CD8-positive, alpha-beta memory T cell (primary cell): Measurements from ENCODE around the gene ZRANB2. TPM values are rescaled to one million over a fixed set of nuclear protein-coding genes. Genes with fewer than 3 reads are reported as not detected.

Experiments used
- CTCF ChIA-PET: fragments of 350-600 bp; sonication (Branson Sonifier 250); formaldehyde crosslinking; loops from one replicate; lab custom pipeline; 2021; ENCODE audit warnings: antibody characterized with exemption; lab: Charles Lee
- POLR2A ChIA-PET: fragments of 350-600 bp; sonication (Branson Sonifier 250); formaldehyde crosslinking; loops from one replicate; lab custom pipeline; 2021; ENCODE audit warnings: antibody characterized with exemption; lab: Charles Lee
- DNase-seq, 5 donors: peaks; one replicate each; pipeline versions ENCODE4 v3.0.0 to v3.0.0-alpha.2; 2020 to 2022; ENCODE audit warnings: mixed read lengths in 1 of 5
- H3K27ac ChIP-seq: one replicate; pipeline ENCODE4 v1.7.0; 2013; ENCODE audit warnings: low read depth, mild to moderate bottlenecking, low read length, moderate library complexity
- H3K27me3 ChIP-seq: 2 replicates; pipeline ENCODE4 v1.7.0; 2013; ENCODE audit warnings: low read length, mild to moderate bottlenecking; ENCODE audit not compliant: insufficient read depth, poor library complexity, severe bottlenecking
- H3K36me3 ChIP-seq: 2 replicates; pipeline ENCODE4 v1.7.0; 2013; ENCODE audit warnings: mild to moderate bottlenecking, low read length, moderate library complexity; ENCODE audit not compliant: insufficient read depth
- H3K4me1 ChIP-seq: 2 replicates; pipeline ENCODE4 v1.7.0; 2013; ENCODE audit warnings: mild to moderate bottlenecking, low read length, moderate library complexity; ENCODE audit not compliant: insufficient read depth
- H3K4me3 ChIP-seq: 2 replicates; pipeline ENCODE4 v1.7.0; 2013; ENCODE audit warnings: mild to moderate bottlenecking, low read length
- H3K9me3 ChIP-seq: 2 replicates; pipeline ENCODE4 v1.7.0; 2013; ENCODE audit warnings: mild to moderate bottlenecking, low read length
- H3K27ac Mint-ChIP-seq, 8 donors: one replicate each; pipeline ENCODE4 v1.8.0; 2020 to 2021; ENCODE audit warnings: mixed read lengths in 8 of 8, mild to moderate bottlenecking in 6 of 8, inconsistent platforms in 3 of 8, moderate library complexity in 3 of 8
- H3K27me3 Mint-ChIP-seq, 2 donors: one replicate each; pipeline ENCODE4 v1.8.0; 2020 to 2021; ENCODE audit warnings: mixed read lengths in 2 of 2, mild to moderate bottlenecking in 1 of 2, moderate library complexity in 1 of 2
- H3K36me3 Mint-ChIP-seq, 3 donors: one replicate each; pipeline ENCODE4 v1.8.0; 2020 to 2021; ENCODE audit warnings: mixed read lengths in 3 of 3, inconsistent platforms in 1 of 3, mild to moderate bottlenecking in 1 of 3
- H3K4me1 Mint-ChIP-seq, 3 donors: one replicate each; pipeline ENCODE4 v1.8.0; 2020 to 2021; ENCODE audit warnings: mixed read lengths in 3 of 3, inconsistent platforms in 1 of 3, mild to moderate bottlenecking in 1 of 3
- H3K4me3 Mint-ChIP-seq, 7 donors: one replicate each; pipeline ENCODE4 v1.8.0; 2020 to 2021; ENCODE audit warnings: mixed read lengths in 7 of 7, mild to moderate bottlenecking in 6 of 7, moderate library complexity in 4 of 7, inconsistent platforms in 2 of 7
- H3K9me3 Mint-ChIP-seq, 5 donors: one replicate each; pipeline ENCODE4 v1.8.0; 2020 to 2022; ENCODE audit warnings: mixed read lengths in 5 of 5, mild to moderate bottlenecking in 3 of 5, moderate library complexity in 2 of 5, inconsistent platforms in 1 of 5
- polyA plus RNA-seq: library from polyadenylated mRNA; unstranded; fragments of 300-500 nt; fragmentation: Illumina TruSeq; gene quantifications from one replicate; pipeline ENCODE4 v1.2.3, GENCODE V29; 2021
- total RNA-seq, 2 experiments: library from RNA; stranded (reverse); gene quantifications; one replicate each; pipeline ENCODE4 v1.2.3, GENCODE V29; 2021

ZRANB2 gene
- total and polyA plus RNA-seq, 3 experiments from 2014 or later = 44.7 to 99.5 (median 98.6) TPM

- H3K27me3 ChIP-seq = peaks cover 3% of the 10 kb centered on the region
- no peaks in the 10 kb centered on the region for H3K9me3 ChIP-seq
- H3K4me1 Mint-ChIP-seq = no peaks in the 10 kb centered on the region
- DNase-seq = no peak
- no peak overlapping the region for H3K27ac ChIP-seq
- no peak overlapping the region for H3K27ac Mint-ChIP-seq
- H3K4me3 ChIP-seq = no peak overlapping the region
- ChIA-PET CTCF (no interaction called here), POLR2A (no interaction called here)
- no peaks in the 10 kb centered on the region for H3K36me3 ChIP-seq
- H3K36me3 Mint-ChIP-seq = no peaks in the 10 kb centered on the region
- peaks cover 10 to 19% of the 10 kb centered on the region in 2 donors for H3K27me3 Mint-ChIP-seq
- H3K9me3 Mint-ChIP-seq = no peaks in the 10 kb centered on the region
- H3K4me1 ChIP-seq = no peaks in the 10 kb centered on the region
- no peak overlapping the region for H3K4me3 Mint-ChIP-seq
Measured at GRCh38 chr1:71018791-71019190, 62.0 kb downstream of the ZRANB2 start.

- no peak overlapping the region for H3K27ac ChIP-seq
- H3K9me3 ChIP-seq = no peaks in the 10 kb centered on the region
- H3K27ac Mint-ChIP-seq = no peak overlapping the region
- H3K36me3 Mint-ChIP-seq = no peaks in the 10 kb centered on the region
- peaks cover 3% of the 10 kb centered on the region for H3K27me3 ChIP-seq
- no peaks in the 10 kb centered on the region for H3K4me1 ChIP-seq
- H3K4me3 ChIP-seq = no peak overlapping the region
- no peak overlapping the region for H3K4me3 Mint-ChIP-seq
- no peak for DNase-seq
- H3K27me3 Mint-ChIP-seq = peaks cover 9 to 19% of the 10 kb centered on the region in 2 donors
- POLR2A ChIA-PET = no interaction called here
- no peaks in the 10 kb centered on the region for H3K36me3 ChIP-seq
- H3K4me1 Mint-ChIP-seq = no peaks in the 10 kb centered on the region
- no peaks in the 10 kb centered on the region for H3K9me3 Mint-ChIP-seq
- CTCF ChIA-PET = no interaction called here
Measured at GRCh38 chr1:71015745-71016144, 65.1 kb downstream of the ZRANB2 start.

DNA sequence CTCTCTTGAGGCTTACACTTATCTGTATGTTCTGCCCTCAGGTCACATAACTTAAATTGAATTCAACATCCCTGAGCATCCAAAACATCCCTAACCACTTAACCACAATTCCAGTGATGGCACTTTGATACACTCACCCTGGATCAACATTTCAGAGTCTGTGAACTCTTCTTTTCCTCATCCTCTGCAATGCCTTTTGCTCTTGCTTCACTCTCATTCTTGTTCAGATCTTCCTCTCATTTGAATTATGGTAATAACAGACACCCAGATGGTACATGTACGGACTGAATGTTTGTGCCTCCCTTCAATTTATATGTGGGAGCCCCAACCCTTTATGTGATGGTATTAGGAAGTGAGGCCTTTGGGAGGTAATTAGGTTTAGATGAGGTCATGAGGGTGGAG, 66.7 kb downstream of the ZRANB2 start:
- no peak overlapping the region for H3K4me3 Mint-ChIP-seq
- H3K9me3 ChIP-seq = no peaks in the 10 kb centered on the region
- H3K27me3 Mint-ChIP-seq = peaks cover 7 to 16% of the 10 kb centered on the region in 2 donors
- no peak for DNase-seq
- H3K27ac Mint-ChIP-seq = no peak overlapping the region
- peaks cover under 1% of the 10 kb centered on the region for H3K27me3 ChIP-seq
- no peaks in the 10 kb centered on the region for H3K36me3 ChIP-seq
- POLR2A ChIA-PET = no interaction called here
- H3K9me3 Mint-ChIP-seq = no peaks in the 10 kb centered on the region
- no peaks in the 10 kb centered on the region for H3K4me1 Mint-ChIP-seq
- no peak overlapping the region for H3K27ac ChIP-seq
- no peaks in the 10 kb centered on the region for H3K36me3 Mint-ChIP-seq
- H3K4me3 ChIP-seq = no peak overlapping the region
- CTCF ChIA-PET = no interaction called here
- no peaks in the 10 kb centered on the region for H3K4me1 ChIP-seq

Other genes with a start within 250 kb of the ZRANB2 start
- not detected for gene PTGER3, start 33.2 kb downstream of the ZRANB2 start, total RNA-seq
- gene PTGER3, start 33.2 kb downstream of the ZRANB2 start, polyA plus RNA-seq = not detected